IMR-90 (cell line): ENCODE measurements around the gene PLCL1. TPM values are rescaled to one million over a fixed set of nuclear protein-coding genes. Genes with fewer than 3 reads are reported as not detected.

Experiments
- ATAC-seq: fragments of 200-7000 bp; cut with Tn5 transposase; 2 replicates; pipeline ENCODE4 v1.9.1; 2020; ENCODE audit warnings: low read depth, mild to moderate bottlenecking, moderate library complexity
- BruUV-seq: library from RNA; stranded (reverse); fragments of 400-500 nt; replicated peaks from 2 replicates; lab custom pipeline; 2021; lab: Mats Ljungman, UMichigan
- CTCF ChIA-PET: fragments of 300-600 bp; formaldehyde crosslinking; extraction: SDS; loops from one replicate; lab custom pipeline; 2021; ENCODE audit warnings: antibody characterized with exemption; lab: Yijun Ruan, JAX
- POLR2A ChIA-PET: fragments of 300-600 bp; sonication (Branson Sonifier 250); formaldehyde crosslinking; loops from one replicate; lab custom pipeline; 2022; ENCODE audit warnings: antibody characterized with exemption; ENCODE audit not compliant: unreplicated experiment; lab: Charles Lee
- DNase-seq: peaks from one replicate; pipeline ENCODE4 v3.0.0; 2013
- H2AFZ ChIP-seq: replicated peaks from 2 replicates; pipeline ENCODE3; 2013; ENCODE audit warnings: low read length, mild to moderate bottlenecking; ENCODE audit not compliant: poor library complexity
- H2AK5ac ChIP-seq: 2 replicates; pipeline ENCODE4 v1.6.1; 2013; ENCODE audit warnings: low read depth, low read length, inconsistent platforms
- H2AK9ac ChIP-seq: replicated peaks from 2 replicates; pipeline ENCODE3; 2013; ENCODE audit warnings: mild to moderate bottlenecking, low read depth, low read length, moderate library complexity; ENCODE audit not compliant: poor library complexity
- H2BK120ac ChIP-seq: 2 replicates; pipeline ENCODE4 v1.6.1; 2013; ENCODE audit warnings: low read depth, low read length, inconsistent platforms
- H2BK15ac ChIP-seq: 3 replicates; pipeline ENCODE4 v1.6.1; 2013; ENCODE audit warnings: low read depth, low read length, inconsistent platforms
- H2BK20ac ChIP-seq: 2 replicates; pipeline ENCODE4 v1.6.1; 2013; ENCODE audit warnings: low read depth, mild to moderate bottlenecking, inconsistent platforms, low read length, moderate library complexity
- H2BK5ac ChIP-seq: 2 replicates; pipeline ENCODE4 v1.6.1; 2013; ENCODE audit warnings: mild to moderate bottlenecking, low read depth, low read length, inconsistent platforms; ENCODE audit not compliant: poor library complexity, severe bottlenecking
- H3K14ac ChIP-seq: replicated peaks from 2 replicates; pipeline ENCODE4 v1.6.1; 2013; ENCODE audit warnings: low read depth, low read length, inconsistent platforms
- H3K18ac ChIP-seq: 2 replicates; pipeline ENCODE4 v1.6.1; 2013; ENCODE audit warnings: low read depth, low read length, control low read depth
- H3K23ac ChIP-seq: 2 replicates; pipeline ENCODE4 v1.6.1; 2013; ENCODE audit warnings: low read depth, low read length, inconsistent platforms
- H3K27ac ChIP-seq: 2 replicates; pipeline ENCODE4 v1.5.1; 2013; ENCODE audit warnings: mild to moderate bottlenecking, control low read depth, low read length; ENCODE audit not compliant: insufficient read depth
- H3K27me3 ChIP-seq: 2 replicates; pipeline ENCODE4 v1.6.1; 2013; ENCODE audit warnings: low read length; ENCODE audit not compliant: control insufficient read depth, insufficient read depth
- H3K36me3 ChIP-seq: 2 replicates; pipeline ENCODE4 v1.6.1; 2013; ENCODE audit warnings: low read length, mixed read lengths; ENCODE audit not compliant: control insufficient read depth, insufficient read depth
- H3K4ac ChIP-seq: 2 replicates; pipeline ENCODE4 v1.6.1; 2013; ENCODE audit warnings: low read depth, low read length, inconsistent platforms
- H3K4me1 ChIP-seq: 2 replicates; pipeline ENCODE4 v1.6.1; 2013; ENCODE audit warnings: low read length, mixed read lengths; ENCODE audit not compliant: control insufficient read depth, insufficient read depth
- H3K4me2 ChIP-seq: 2 replicates; pipeline ENCODE4 v1.6.1; 2013; ENCODE audit warnings: low read depth, mild to moderate bottlenecking, control low read depth, low read length, moderate library complexity
- H3K4me3 ChIP-seq: 2 replicates; pipeline ENCODE4 v1.5.1; 2013; ENCODE audit warnings: low read depth, mild to moderate bottlenecking, control low read depth, low read length, moderate library complexity; ENCODE audit not compliant: insufficient read depth
- H3K56ac ChIP-seq: 2 replicates; pipeline ENCODE4 v1.6.1; 2013; ENCODE audit warnings: low read length, inconsistent platforms; ENCODE audit not compliant: insufficient read depth; ENCODE audit errors: extremely low read depth
- H3K79me1 ChIP-seq, 2 experiments: 2 replicates each; pipeline ENCODE4 v1.6.1; 2013; ENCODE audit warnings: low read length in 2 of 2, inconsistent platforms in 1 of 2, low read depth in 1 of 2
- H3K9ac ChIP-seq: 2 replicates; pipeline ENCODE4 v1.6.1; 2013; ENCODE audit warnings: low read depth, low read length, control low read depth
- H3K9me1 ChIP-seq: 2 replicates; pipeline ENCODE4 v1.6.1; 2013; ENCODE audit warnings: low read length, inconsistent platforms; ENCODE audit not compliant: insufficient read depth
- H3K9me3 ChIP-seq: 2 replicates; pipeline ENCODE4 v1.6.1; 2013; ENCODE audit warnings: low read length; ENCODE audit not compliant: control insufficient read depth, insufficient read depth
- H4K20me1 ChIP-seq: 2 replicates; pipeline ENCODE4 v1.6.1; 2013; ENCODE audit warnings: low read length, inconsistent platforms; ENCODE audit not compliant: insufficient read depth
- H4K5ac ChIP-seq: 2 replicates; pipeline ENCODE4 v1.6.1; 2013; ENCODE audit warnings: mild to moderate bottlenecking, low read depth, low read length, control low read depth
- H4K8ac ChIP-seq, 2 experiments: 2 replicates each; pipeline ENCODE4 v1.6.1; 2013; ENCODE audit warnings: low read depth in 2 of 2, low read length in 2 of 2, control low read depth in 1 of 2, inconsistent platforms in 1 of 2
- H4K91ac ChIP-seq: 2 replicates; pipeline ENCODE4 v1.6.1; 2013; ENCODE audit warnings: low read depth, low read length, inconsistent platforms; ENCODE audit not compliant: insufficient read depth
- BHLHE40 ChIP-seq: fragments of 150-350 bp; IDR thresholded peaks from 2 replicates; pipeline ENCODE4 v1.6.1; 2016; ENCODE audit warnings: mild to moderate bottlenecking, low read depth, low read length
- CEBPB ChIP-seq: IDR thresholded peaks from 2 replicates; pipeline ENCODE4 v1.6.1; 2012; ENCODE audit warnings: low read depth, low read length, improper control_type of control experiment
- CHD1 ChIP-seq: IDR thresholded peaks from 2 replicates; pipeline ENCODE4 v1.6.1; 2012; ENCODE audit warnings: low read depth, low read length, improper control_type of control experiment
- FOS ChIP-seq: fragments of 150-350 bp; IDR thresholded peaks from 2 replicates; pipeline ENCODE4 v1.6.1; 2016; ENCODE audit warnings: low read depth, low read length
- MAFK ChIP-seq: IDR thresholded peaks from 2 replicates; pipeline ENCODE4 v1.6.1; 2012; ENCODE audit warnings: low read depth, low read length, improper control_type of control experiment
- MAZ ChIP-seq: IDR thresholded peaks from 2 replicates; pipeline ENCODE4 v1.6.1; 2012; ENCODE audit warnings: low read depth, mild to moderate bottlenecking, low read length, improper control_type of control experiment, moderate library complexity, borderline replicate concordance
- MXI1 ChIP-seq: IDR thresholded peaks from 2 replicates; pipeline ENCODE4 v1.6.1; 2012; ENCODE audit warnings: low read depth, mild to moderate bottlenecking, low read length, moderate library complexity, borderline replicate concordance
- NFE2L2 ChIP-seq: fragments of 150-350 bp; IDR thresholded peaks from 2 replicates; pipeline ENCODE4 v1.6.1; 2016; ENCODE audit warnings: low read depth, mild to moderate bottlenecking, low read length
- POLR2A ChIP-seq: IDR thresholded peaks from 2 replicates; pipeline ENCODE4 v1.6.1; 2012; ENCODE audit warnings: mild to moderate bottlenecking, low read depth, low read length
- RAD21 ChIP-seq: IDR thresholded peaks from 2 replicates; pipeline ENCODE4 v1.6.1; 2012; ENCODE audit warnings: low read length, improper control_type of control experiment
- RCOR1 ChIP-seq: IDR thresholded peaks from 2 replicates; pipeline ENCODE4 v1.6.1; 2012; ENCODE audit warnings: mild to moderate bottlenecking, low read length, improper control_type of control experiment; ENCODE audit not compliant: insufficient replicate concordance
- RFX5 ChIP-seq: IDR thresholded peaks from 2 replicates; pipeline ENCODE4 v1.8.0; 2012; ENCODE audit warnings: low read depth, mild to moderate bottlenecking, low read length, moderate library complexity
- SMC3 ChIP-seq: fragments of 150-350 bp; IDR thresholded peaks from 2 replicates; pipeline ENCODE4 v1.6.1; 2016; ENCODE audit warnings: low read depth, mild to moderate bottlenecking, antibody characterized with exemption, low read length, moderate library complexity
- WGBS, 2 experiments: methylation state at CpG; one replicate each; pipeline versions ENCODE4 v1.1.5 to v1.1.7; 2013; ENCODE audit warnings: missing lambda C conversion rate in 2 of 2; ENCODE audit not compliant: insufficient read length in 1 of 2; ENCODE audit errors: extremely low coverage in 2 of 2; 5-methylcytosine and 5-hydroxymethylcytosine counted together
- dilution Hi-C: fragments of 300-500 bp; cut with HindIII; formaldehyde crosslinking; loops from one replicate; pipeline ENCODE4 v1.14.3; 2018; ENCODE audit warnings: low sequenced_read_pairs; ENCODE audit not compliant: unreplicated experiment
- in situ Hi-C: fragments of 300-500 bp; cut with MboI; formaldehyde crosslinking; loops from 3 replicates; pipeline ENCODE4 v1.14.3; 2019; ENCODE audit warnings: low sequenced_read_pairs, inconsistent platforms, mixed read lengths
- intact Hi-C: fragments of 100-400 bp; cut with micrococcal nuclease; formaldehyde crosslinking; loops from 2 replicates; pipeline ENCODE4 v1.10.0; 2022
- polyA plus RNA-seq, 3 experiments: library from polyadenylated mRNA; depleted of rRNA; stranded (reverse); fragments of >200 nt; gene quantifications; 2 replicates each; pipeline ENCODE4 v1.2.3, GENCODE V29; 2012; ENCODE audit warnings: low replicate concordance in 1 of 3
- total RNA-seq: library from RNA; depleted of rRNA; stranded (reverse); fragments of >200 nt; gene quantifications from 2 replicates; pipeline ENCODE4 v1.2.3, GENCODE V29; 2012
- TF ChIP-seq, protein P1 (sequence below): fragments of 150-350 bp; IDR thresholded peaks from 2 replicates; pipeline ENCODE4 v1.6.1; 2017; ENCODE audit warnings: mild to moderate bottlenecking, antibody characterized with exemption, low read length, low read depth
- TF ChIP-seq, protein P2 (sequence below): conservative IDR thresholded peaks from 2 replicates; pipeline ENCODE4 v1.5.1; 2012; ENCODE audit warnings: mild to moderate bottlenecking, low read depth, low read length, improper control_type of control experiment
- TF ChIP-seq, protein P3 (sequence below): fragments of 150-350 bp; IDR thresholded peaks from 2 replicates; pipeline ENCODE4 v1.6.1; 2016; ENCODE audit warnings: low read depth, mild to moderate bottlenecking, low read length, moderate library complexity, borderline replicate concordance

The PLCL1 gene
- total and polyA plus RNA-seq, 2 of the 4 experiments (the other 2 are of a cell fraction), result 0.14 to 0.18 TPM

- Histone ChIP-seq H3K27me3 (no peaks in the 10 kb centered on the region), H3K4me2 (no peak overlapping the region), H2BK120ac (no peak overlapping the region), H2AK9ac (no peak overlapping the region), H3K27ac (no peak overlapping the region), H3K23ac (no peak overlapping the region), H3K9me1 (no peaks in the 10 kb centered on the region), H3K9ac (no peak overlapping the region), H2BK5ac (no peak overlapping the region), H4K8ac (no peak overlapping the region), H2BK20ac (no peak overlapping the region), H2AFZ (no peak overlapping the region), H3K4me1 (no peaks in the 10 kb centered on the region), H4K5ac (no peak overlapping the region), H3K4ac (no peak overlapping the region), H2AK5ac (no peak overlapping the region), H2BK15ac (no peak overlapping the region), H3K36me3 (no peaks in the 10 kb centered on the region), H3K18ac (no peak overlapping the region), H3K14ac (no peak overlapping the region), H4K20me1 (no peaks in the 10 kb centered on the region), H4K91ac (no peak overlapping the region), H3K4me3 (no peak overlapping the region), H3K56ac (no peak overlapping the region), H3K9me3 (no peaks in the 10 kb centered on the region), H3K79me1 (no peaks in the 10 kb centered on the region)
- TF ChIP-seq RAD21 (no peak), FOS (no peak), NFE2L2 (no peak), BHLHE40 (no peak), MAZ (no peak), SMC3 (no peak), RFX5 (no peak), MXI1 (no peak), RCOR1 (no peak), MAFK (no peak), POLR2A (no peak), CEBPB (no peak), CHD1 (no peak)
- TF ChIP-seq, protein P1, sequence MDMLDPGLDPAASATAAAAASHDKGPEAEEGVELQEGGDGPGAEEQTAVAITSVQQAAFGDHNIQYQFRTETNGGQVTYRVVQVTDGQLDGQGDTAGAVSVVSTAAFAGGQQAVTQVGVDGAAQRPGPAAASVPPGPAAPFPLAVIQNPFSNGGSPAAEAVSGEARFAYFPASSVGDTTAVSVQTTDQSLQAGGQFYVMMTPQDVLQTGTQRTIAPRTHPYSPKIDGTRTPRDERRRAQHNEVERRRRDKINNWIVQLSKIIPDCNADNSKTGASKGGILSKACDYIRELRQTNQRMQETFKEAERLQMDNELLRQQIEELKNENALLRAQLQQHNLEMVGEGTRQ, result no peak
- TF ChIP-seq, protein P2, sequence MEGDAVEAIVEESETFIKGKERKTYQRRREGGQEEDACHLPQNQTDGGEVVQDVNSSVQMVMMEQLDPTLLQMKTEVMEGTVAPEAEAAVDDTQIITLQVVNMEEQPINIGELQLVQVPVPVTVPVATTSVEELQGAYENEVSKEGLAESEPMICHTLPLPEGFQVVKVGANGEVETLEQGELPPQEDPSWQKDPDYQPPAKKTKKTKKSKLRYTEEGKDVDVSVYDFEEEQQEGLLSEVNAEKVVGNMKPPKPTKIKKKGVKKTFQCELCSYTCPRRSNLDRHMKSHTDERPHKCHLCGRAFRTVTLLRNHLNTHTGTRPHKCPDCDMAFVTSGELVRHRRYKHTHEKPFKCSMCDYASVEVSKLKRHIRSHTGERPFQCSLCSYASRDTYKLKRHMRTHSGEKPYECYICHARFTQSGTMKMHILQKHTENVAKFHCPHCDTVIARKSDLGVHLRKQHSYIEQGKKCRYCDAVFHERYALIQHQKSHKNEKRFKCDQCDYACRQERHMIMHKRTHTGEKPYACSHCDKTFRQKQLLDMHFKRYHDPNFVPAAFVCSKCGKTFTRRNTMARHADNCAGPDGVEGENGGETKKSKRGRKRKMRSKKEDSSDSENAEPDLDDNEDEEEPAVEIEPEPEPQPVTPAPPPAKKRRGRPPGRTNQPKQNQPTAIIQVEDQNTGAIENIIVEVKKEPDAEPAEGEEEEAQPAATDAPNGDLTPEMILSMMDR, result no peak
- TF ChIP-seq, protein P3, sequence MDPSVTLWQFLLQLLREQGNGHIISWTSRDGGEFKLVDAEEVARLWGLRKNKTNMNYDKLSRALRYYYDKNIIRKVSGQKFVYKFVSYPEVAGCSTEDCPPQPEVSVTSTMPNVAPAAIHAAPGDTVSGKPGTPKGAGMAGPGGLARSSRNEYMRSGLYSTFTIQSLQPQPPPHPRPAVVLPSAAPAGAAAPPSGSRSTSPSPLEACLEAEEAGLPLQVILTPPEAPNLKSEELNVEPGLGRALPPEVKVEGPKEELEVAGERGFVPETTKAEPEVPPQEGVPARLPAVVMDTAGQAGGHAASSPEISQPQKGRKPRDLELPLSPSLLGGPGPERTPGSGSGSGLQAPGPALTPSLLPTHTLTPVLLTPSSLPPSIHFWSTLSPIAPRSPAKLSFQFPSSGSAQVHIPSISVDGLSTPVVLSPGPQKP, result no peak
- ATAC-seq (no peak), DNase-seq (no peak)
- WGBS, 2 experiments, result no CpG with 5 or more reads among the region's 1 CpG
- CTCF ChIA-PET, result no interaction called here
- dilution Hi-C loops, result no loop called here
- in situ Hi-C loops, result no loop called here
- POLR2A ChIA-PET, result no interaction called here
- intact Hi-C loops, result loop anchor here (1.0 kb wide), 1 partner anchor 47 kb away; no protein-coding TSS in a partner anchor
- no TSS peak for BruUV-seq
Measured at GRCh38 chr2:198028955-198029354, 224.6 kb downstream of the PLCL1 start.
